Measurements from ENCODE around the gene CACNA1E. TPM values are rescaled to one million over a fixed set of nuclear protein-coding genes. Genes with fewer than 3 reads are reported as not detected.

CACNA1E gene
- total RNA-seq, 2 donors from 2014 or later = 0.37 to 0.43 TPM

DNA sequence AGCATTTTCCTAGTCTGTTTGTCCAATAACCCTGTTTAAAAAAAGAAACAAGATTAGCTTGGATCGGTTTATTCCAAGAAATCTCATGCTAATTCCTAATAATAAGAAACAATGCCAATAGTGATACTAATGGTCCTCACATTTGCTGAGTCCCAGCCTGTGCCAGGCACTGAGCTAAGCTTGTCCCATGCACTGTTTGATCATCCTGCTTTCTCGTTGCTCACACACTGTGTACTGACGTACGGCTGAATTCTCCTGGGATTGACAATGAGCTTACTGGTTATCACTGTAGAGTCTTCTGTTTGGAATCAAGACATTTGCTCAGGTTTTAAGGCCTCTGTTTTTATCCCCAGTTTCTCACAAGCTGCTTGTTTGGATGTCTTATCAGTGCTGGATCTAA, 71.1 kb downstream of the CACNA1E start:
- intact Hi-C loops (cut with DNase I) = no loop called here
- no peak for DNase-seq (ENCODE audit: low spot score)

DNA sequence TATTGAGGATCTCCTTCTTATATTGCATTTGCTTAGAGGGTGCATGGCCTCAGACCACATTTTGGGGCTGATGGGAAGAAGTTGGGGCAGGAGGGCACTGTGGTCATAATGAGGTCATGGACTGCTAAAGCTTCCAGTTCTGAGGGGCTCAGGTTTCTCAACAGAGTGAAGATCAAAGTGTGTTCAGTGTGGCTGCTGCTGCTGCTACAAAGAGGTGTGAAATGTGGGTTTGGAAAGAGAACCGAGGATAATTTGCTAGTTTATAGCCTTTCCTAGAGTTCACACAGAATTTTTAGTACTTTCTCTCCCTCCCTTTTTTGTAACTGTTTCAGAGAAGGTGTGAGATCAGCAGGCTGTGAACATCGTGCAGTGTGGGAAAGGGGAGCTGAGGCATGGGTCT, 73.3 kb downstream of the CACNA1E start:
- intact Hi-C loops (cut with DNase I) = no loop called here
- DNase-seq (ENCODE audit: low spot score) = no peak

DNA sequence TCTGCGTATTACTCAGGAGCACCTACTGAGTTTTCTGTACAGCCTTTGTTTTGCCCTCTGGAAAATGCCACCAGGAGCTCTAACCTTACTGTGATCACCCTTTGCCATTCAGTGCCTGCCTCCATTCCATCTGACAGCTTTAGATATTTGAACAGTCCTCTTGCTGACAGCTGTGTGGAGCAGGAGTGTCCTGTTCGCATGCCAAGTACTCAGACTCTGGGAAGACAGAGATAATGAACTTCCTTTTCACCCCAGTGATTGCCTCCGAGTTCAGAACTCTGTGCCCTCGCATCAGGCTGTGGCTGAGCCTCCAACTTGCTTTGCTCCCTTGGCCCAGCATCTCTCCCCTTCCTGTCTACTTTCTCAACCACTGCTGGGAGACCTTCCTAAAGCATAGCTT, 74.0 kb downstream of the CACNA1E start:
- no peak for DNase-seq (ENCODE audit: low spot score)
- intact Hi-C loops (cut with DNase I) = no loop called here

DNA sequence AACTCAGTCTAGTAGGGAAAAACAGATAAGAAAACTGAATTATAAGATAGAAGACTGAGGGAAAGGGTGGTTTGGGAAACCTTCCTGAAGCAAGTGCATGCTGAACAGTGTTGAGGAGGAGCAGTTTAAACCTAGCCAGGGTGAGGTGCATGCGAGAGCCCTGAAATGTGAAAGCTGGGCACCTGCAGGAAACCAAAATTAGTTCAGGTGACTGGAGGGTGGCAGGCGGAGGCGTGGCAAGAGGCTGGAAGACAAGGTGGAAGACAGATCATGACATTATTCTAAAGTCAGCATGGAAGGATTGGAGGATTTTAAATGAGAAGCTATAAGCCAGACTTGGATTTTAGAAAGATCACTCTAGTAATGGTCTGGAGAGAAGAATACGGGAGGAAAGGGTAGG, 75.1 kb downstream of the CACNA1E start:
- no peak for DNase-seq (ENCODE audit: low spot score)
- intact Hi-C loops (cut with DNase I) = no loop called here

DNA sequence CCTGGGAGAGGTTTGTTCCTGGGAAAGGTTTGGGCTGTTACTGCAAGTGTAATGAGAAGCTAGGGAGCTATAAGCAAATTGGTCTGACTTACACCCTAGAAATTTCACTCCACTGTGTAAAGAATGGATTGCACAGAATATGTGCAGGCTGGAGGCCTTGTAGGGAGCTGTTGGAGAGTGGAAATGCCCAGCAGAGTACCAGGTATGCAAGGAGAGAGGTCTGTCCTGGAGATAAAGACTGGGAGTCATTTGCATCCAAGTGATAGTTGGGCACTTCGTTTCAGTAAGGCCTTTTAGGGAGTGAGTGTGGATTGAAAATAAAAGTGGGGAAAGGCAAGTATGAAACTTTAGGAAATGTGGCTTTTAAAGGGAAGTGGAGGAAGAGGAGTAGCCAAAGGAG, 75.8 kb downstream of the CACNA1E start:
- DNase-seq (ENCODE audit: low spot score) = no peak
- intact Hi-C loops (cut with DNase I) = no loop called here

GRCh38 chr1:181562395-181562794, 79.1 kb downstream of the CACNA1E start:
- no peak for DNase-seq (ENCODE audit: low spot score)
- intact Hi-C loops (cut with DNase I) = no loop called here

- intact Hi-C loops (cut with DNase I) = loop anchor here in 1 of 2 donors (5.0 kb wide), 1 partner anchor 511 kb away; no protein-coding TSS in a partner anchor
- DNase-seq (ENCODE audit: low spot score) = no peak
These were observed 85.4 kb downstream of the CACNA1E start for GRCh38 chr1:181568736-181569135.

- intact Hi-C loops (cut with DNase I) = no loop called here
- DNase-seq (ENCODE audit: low spot score) = no peak
These were observed 94.2 kb downstream of the CACNA1E start for GRCh38 chr1:181577475-181577874.

GRCh38 chr1:181583598-181583997, 100.3 kb downstream of the CACNA1E start:
- DNase-seq (ENCODE audit: low spot score) = no peak
- intact Hi-C loops (cut with DNase I) = no loop called here

GRCh38 chr1:181587870-181588438, 104.6 kb downstream of the CACNA1E start:
- DNase-seq (ENCODE audit: low spot score) = no peak
- intact Hi-C loops (cut with DNase I) = no loop called here

GRCh38 chr1:181588631-181589030, 105.3 kb downstream of the CACNA1E start:
- intact Hi-C loops (cut with DNase I) = no loop called here
- no peak for DNase-seq (ENCODE audit: low spot score)

DNA sequence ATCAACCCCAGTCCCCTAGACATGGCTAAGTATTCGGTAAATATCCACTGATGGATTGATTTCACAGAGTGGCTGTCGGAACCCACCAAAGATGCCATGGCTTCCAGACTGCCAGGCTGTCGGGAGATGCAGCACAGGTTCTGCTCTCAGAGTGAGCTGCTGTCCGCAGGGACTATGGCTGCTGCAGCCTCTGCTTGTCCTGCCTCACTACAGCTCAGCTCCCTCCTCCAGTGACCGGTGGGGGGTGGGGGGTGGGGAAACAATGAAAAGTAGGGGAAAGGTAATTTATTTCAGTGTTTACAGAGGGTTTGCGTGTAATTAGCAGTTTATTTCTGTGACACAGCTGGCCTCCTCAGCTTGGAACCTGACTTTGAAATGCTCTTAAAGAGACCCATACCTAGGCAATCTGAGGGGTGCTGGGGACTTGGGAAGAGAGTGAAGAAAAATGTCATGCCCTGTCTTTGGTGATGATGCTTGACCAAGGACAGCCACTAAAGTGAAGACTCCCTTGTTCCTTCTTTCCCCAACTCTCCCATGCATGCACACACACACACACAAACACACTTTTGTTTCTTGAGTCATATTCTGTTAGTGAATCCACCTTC, 109.0 kb downstream of the CACNA1E start:
- intact Hi-C loops (cut with DNase I) = no loop called here
- no peak for DNase-seq (ENCODE audit: low spot score)

DNA sequence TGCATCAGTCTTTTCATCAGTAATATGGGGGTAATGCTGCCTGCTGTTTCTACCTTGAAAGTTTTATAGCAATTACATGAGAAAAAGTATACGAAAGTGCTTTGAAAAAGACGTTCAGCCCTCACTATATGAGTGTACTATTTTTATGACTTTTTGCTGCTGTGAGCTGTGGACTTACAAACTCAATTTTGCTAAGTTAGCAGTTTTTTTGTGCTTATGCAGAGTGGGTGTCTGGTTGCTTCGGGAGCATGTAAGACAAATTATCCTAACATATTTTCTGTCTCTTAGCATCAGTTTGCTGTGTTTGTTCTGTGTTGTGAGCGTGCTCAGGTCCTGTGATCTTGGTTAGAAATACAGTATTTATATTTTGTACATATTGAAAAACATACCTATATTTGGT, 109.7 kb downstream of the CACNA1E start:
- DNase-seq (ENCODE audit: low spot score) = no peak
- intact Hi-C loops (cut with DNase I) = no loop called here

GRCh38 chr1:181594553-181594952, 111.2 kb downstream of the CACNA1E start:
- intact Hi-C loops (cut with DNase I) = no loop called here
- DNase-seq (ENCODE audit: low spot score) = no peak

DNA sequence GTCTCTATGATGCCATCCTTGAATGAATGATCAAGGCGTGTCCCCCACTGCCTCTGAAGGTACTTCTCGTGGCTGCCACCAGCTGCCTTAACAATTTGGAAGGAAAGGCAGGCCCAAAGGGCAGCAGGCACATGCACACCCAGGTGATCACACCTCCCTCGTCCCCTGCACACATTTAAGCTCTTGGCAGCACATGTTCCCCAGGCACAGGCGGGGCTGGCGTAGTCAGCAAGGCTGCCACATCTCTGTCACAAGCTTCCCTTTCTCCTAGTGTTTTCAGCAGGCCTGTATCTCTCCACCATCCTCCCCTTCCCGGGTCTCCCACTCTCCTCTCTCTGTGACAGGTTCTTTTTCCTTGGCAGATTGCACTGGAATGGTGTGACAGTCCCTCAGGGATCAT, 111.9 kb downstream of the CACNA1E start:
- no peak for DNase-seq (ENCODE audit: low spot score)
- intact Hi-C loops (cut with DNase I) = no loop called here

- intact Hi-C loops (cut with DNase I) = no loop called here
- DNase-seq (ENCODE audit: low spot score) = no peak
These were observed 118.1 kb downstream of the CACNA1E start for GRCh38 chr1:181601186-181601950.

- intact Hi-C loops (cut with DNase I) = no loop called here
- DNase-seq (ENCODE audit: low spot score) = no peak
These were observed 120.6 kb downstream of the CACNA1E start for GRCh38 chr1:181603735-181604410.

DNA sequence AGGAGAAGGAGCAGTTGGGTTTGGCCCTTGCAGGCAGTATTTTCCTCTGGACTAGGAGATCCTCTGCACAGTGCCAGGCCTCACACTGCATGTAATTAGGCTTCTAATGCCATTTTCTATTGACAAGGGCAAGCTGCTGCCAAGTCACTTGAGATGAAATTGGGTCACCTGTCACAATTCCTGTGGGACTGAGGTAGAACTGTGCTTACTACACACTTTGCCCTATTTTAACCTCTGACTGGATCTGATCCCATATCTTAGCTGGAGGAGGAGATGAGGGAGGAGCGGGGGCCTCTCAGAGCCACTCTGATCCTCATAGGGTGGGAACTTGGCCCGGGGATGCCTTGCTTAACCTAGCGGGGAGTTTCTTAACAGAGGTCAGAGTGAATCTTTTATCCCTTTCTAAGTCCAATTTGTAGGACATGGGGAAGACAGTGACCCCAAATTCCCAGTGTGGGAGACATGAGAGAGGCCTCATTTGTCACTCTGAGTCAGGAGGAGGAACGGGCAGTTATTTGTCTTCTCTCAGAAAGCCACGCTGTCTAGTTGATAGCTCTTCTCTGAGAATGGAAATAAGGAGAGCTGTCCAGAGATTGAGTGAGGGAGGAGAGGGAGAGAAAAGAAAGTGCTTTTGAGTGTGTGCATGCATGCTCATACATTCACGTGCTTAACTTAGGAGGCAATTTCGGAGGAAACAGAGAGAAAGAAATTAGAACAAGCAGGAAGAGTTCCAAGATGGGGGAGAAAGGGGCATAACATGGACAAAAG, 121.3 kb downstream of the CACNA1E start:
- DNase-seq (ENCODE audit: low spot score) = no peak

DNA sequence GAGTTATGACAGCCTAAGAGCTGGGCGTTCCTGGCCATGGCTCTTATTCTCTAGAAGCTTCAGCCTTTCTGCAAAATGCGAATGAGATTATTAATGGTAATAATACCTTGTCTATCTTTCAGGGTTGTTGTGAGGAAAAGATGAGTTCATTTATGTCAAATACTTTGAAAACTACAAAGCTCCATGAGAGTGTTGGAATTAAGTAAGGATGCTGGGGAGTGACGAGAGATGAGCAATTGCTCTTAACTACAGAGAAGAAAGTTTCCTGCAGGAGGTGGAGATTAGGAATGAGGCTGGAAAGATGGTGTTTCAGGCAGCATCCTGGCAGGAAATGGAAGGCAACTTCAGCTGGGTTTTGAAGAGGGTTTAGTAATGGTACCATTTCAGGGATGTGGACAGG, 124.2 kb downstream of the CACNA1E start:
- no peak for DNase-seq (ENCODE audit: low spot score)
- intact Hi-C loops (cut with DNase I) = no loop called here

More for the DNA sequence above, 121.3 kb downstream of the CACNA1E start:
- intact Hi-C loops (cut with DNase I) = no loop called here

DNA sequence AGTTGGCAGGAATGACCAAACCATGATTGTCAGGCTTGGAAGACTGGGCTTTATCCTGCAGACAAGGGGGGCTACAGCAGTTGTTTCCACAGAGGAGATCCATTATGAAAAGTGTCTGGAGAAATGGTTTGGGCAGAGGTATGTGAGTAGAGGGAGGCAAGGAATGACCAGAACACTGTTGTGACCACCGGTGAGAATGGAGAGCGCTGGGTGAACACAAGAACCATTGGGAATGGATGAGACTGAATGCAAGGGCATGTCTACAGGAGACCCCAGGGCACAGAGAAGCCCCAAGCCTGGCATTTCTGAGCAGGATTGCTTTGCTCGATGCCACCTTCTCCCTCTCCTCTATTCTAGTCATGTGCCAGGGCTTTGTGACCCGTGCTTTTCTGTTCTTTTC, 125.1 kb downstream of the CACNA1E start:
- no peak for DNase-seq (ENCODE audit: low spot score)
- intact Hi-C loops (cut with DNase I) = no loop called here
